ENCODE measurements around the gene JADE1.

The JADE1 gene

GRCh38 chr4:128841402-128841801, 31.9 kb downstream of the JADE1 start:
- DNase-seq (ENCODE audit: low read depth in 1 of 2, low spot score in 1 of 2) = no peak
- Histone ChIP-seq H3K27me3 (ENCODE audit: insufficient read depth, poor library complexity, severe bottlenecking) (no peaks in the 10 kb centered on the region), H3K4me3 (replicated peaks; ENCODE audit: insufficient read depth, low read length) (no peak overlapping the region), H3K27ac (replicated peaks) (no peak overlapping the region)
- TF ChIP-seq GABPA (IDR thresholded peaks at IDR 0.05; ENCODE audit: low read depth) (no peak), REST (IDR thresholded peaks at IDR 0.05; ENCODE audit: insufficient replicate concordance, low read depth) (no peak), CTCF (IDR thresholded peaks at IDR 0.05; ENCODE audit: insufficient read depth, low read length) (no peak), POLR2AphosphoS5 (IDR thresholded peaks at IDR 0.05; ENCODE audit: low read depth) (no peak), SPI1 (IDR thresholded peaks at IDR 0.05; ENCODE audit: borderline replicate concordance, low read depth) (no peak)

GRCh38 chr4:128844931-128845330, 35.4 kb downstream of the JADE1 start:
- DNase-seq (ENCODE audit: low read depth in 1 of 2, low spot score in 1 of 2) = no peak
- H3K27ac ChIP-seq (replicated peaks) = no peak overlapping the region
- H3K27me3 ChIP-seq (ENCODE audit: insufficient read depth, poor library complexity, severe bottlenecking) = no peaks in the 10 kb centered on the region
- H3K4me3 ChIP-seq (replicated peaks; ENCODE audit: insufficient read depth, low read length) = no peak overlapping the region
- TF ChIP-seq CTCF (IDR thresholded peaks at IDR 0.05; ENCODE audit: insufficient read depth, low read length) (no peak), POLR2AphosphoS5 (IDR thresholded peaks at IDR 0.05; ENCODE audit: low read depth) (no peak), REST (IDR thresholded peaks at IDR 0.05; ENCODE audit: insufficient replicate concordance, low read depth) (no peak), GABPA (IDR thresholded peaks at IDR 0.05; ENCODE audit: low read depth) (no peak), SPI1 (IDR thresholded peaks at IDR 0.05; ENCODE audit: borderline replicate concordance, low read depth) (no peak)

GRCh38 chr4:128846063-128846462, 36.6 kb downstream of the JADE1 start:
- peak overlapping the region; percentile 65 for H3K27ac ChIP-seq (replicated peaks)
- H3K4me3 ChIP-seq (replicated peaks; ENCODE audit: insufficient read depth, low read length) = no peak overlapping the region
- H3K27me3 ChIP-seq (ENCODE audit: insufficient read depth, poor library complexity, severe bottlenecking) = no peaks in the 10 kb centered on the region
- DNase-seq (ENCODE audit: low read depth in 1 of 2, low spot score in 1 of 2) = no peak
- no peak for TF ChIP-seq SPI1 (IDR thresholded peaks at IDR 0.05; ENCODE audit: borderline replicate concordance, low read depth)
- no peak for TF ChIP-seq GABPA (IDR thresholded peaks at IDR 0.05; ENCODE audit: low read depth)
- TF ChIP-seq CTCF (IDR thresholded peaks at IDR 0.05; ENCODE audit: insufficient read depth, low read length) = no peak
- no peak for TF ChIP-seq POLR2AphosphoS5 (IDR thresholded peaks at IDR 0.05; ENCODE audit: low read depth)
- TF ChIP-seq REST (IDR thresholded peaks at IDR 0.05; ENCODE audit: insufficient replicate concordance, low read depth) = no peak

Measured in HL-60 (cell line).